DMS114 treated with DMSO at 0.1 percent for 48 hours (cell line): ENCODE results near the gene FAAH2.
A peak's percentile ranks its signal among the peaks of the same experiment; 100 is the strongest.
"Not testable (repeated sequence)": the region's sequence is repeated elsewhere in the genome, so short reads cannot be mapped to it uniquely, and the experiment has no call there.

Source experiments
- DNase-seq: peaks from one replicate; lab custom pipeline; 2025; ENCODE audit not compliant: unreplicated experiment; lab: John Stamatoyannopoulos, UW

Gene FAAH2, protein sequence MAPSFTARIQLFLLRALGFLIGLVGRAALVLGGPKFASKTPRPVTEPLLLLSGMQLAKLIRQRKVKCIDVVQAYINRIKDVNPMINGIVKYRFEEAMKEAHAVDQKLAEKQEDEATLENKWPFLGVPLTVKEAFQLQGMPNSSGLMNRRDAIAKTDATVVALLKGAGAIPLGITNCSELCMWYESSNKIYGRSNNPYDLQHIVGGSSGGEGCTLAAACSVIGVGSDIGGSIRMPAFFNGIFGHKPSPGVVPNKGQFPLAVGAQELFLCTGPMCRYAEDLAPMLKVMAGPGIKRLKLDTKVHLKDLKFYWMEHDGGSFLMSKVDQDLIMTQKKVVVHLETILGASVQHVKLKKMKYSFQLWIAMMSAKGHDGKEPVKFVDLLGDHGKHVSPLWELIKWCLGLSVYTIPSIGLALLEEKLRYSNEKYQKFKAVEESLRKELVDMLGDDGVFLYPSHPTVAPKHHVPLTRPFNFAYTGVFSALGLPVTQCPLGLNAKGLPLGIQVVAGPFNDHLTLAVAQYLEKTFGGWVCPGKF

DNA sequence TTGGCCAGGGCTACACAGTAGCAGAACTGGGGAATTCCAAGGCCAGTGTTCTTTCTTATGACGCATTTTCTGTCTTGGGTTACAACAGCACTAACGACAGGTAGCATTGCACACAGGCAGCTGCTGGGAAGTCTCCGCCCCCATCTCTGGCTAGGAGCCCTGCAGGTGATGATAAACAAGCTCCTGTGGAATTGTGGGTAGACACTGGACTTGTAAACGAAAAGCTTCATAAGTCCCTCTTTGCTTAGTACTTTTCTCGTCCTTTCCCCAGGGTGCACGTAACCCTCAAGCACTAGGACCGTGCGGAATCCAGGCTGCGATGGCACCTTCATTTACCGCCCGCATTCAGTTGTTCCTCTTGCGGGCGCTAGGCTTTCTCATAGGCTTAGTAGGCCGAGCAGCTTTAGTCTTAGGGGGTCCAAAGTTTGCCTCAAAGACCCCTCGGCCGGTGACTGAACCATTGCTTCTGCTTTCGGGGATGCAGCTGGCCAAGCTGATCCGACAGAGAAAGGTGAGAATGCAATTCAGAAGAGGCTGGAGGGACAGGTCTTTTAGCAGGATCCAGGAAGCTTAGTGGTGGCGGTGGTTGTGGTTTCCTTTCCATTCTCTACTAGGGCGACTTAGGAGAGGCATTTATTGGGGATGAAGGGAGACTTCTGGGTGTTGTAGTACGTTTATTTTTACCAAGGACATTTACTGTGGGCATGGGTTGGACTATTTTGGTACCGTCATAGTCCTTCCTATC lies at the start of gene FAAH2:
Gene FAAH2, plus strand, starts transcription at position 200 of the 745 bp plus-strand sequence. Its CDS starts 120 bp downstream, at position 320.
- DNase-seq, result no peak

DNA sequence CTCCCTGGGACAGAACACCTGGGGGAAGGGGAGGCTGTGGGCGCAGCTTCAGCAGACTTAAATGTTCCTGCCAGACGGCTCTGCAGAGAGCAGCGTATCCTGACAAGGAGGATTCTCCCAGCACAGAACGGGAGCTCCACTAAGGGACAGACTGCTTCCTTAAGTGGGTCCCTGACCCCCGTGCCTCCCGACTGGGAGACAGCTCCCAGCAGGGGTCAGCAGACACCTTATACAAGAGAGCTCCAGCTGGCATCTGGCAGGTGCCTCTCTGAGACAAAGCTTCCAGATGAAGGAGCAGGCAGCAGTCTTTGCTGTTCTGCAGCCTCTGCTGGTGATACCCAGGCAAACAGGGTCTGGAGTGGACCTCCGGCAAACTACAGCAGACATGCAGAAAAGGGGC lies 44.5 kb upstream of the FAAH2 start:
- no peak for DNase-seq

DNA sequence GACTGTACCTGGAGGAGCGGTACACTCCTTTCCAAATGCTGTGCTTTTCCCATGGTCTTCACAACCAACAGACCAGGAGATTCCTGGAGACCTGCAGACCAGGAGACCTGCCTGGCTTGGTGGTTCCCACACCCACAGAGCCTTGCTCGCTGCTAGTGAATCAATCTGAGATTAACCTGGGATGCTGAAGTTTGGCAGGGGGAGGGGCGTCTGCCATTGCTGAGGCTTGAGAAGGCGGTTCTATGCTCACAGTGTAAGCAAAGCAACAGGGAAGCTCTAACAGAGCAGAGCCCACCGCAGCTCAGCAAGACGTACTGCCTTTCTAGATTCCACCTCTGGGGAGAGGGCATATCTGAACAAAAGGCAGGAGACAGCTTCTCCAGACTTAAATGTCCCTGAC lies 34.5 kb upstream of the FAAH2 start:
- no peak for DNase-seq

DNA sequence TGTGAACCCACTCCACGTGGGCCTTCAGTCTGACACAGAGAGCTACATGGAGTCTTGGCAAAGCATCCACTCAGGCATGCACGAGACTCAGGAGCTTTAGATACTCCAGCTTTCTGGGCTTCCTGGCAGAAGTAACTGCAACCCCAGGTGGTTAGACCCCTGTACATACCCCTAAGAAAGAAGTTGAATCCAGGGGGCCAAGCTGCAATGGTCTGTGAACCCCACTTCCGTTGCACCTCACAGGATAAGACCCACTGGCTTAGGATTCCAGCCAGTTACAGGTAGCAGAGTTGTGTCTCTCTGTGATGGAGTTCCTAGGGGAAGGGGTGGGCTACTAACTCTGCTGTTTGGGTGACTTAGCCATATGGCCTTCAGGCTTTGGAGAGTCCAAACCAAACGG lies 21.4 kb upstream of the FAAH2 start:
- no peak for DNase-seq

DNA sequence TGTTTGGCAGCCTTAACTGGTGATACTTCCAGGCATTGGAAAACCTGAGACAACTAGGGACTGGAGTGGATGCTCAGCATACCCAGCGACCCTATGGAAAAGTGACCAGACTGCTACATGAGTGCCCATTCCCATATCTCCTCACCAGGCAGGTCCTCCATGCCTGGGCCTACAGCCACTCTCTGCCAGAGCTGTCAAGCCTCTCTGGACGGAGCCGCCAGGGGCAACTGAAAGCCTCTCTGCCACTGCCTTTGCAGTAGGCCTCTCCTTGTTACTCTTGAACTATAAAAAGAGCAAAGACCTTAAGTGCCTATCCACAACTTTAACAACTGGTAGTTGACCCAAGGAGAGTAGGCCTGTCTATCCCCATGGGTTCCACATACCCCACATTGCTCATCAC lies 20.2 kb upstream of the FAAH2 start:
- DNase-seq, result no peak

DNA sequence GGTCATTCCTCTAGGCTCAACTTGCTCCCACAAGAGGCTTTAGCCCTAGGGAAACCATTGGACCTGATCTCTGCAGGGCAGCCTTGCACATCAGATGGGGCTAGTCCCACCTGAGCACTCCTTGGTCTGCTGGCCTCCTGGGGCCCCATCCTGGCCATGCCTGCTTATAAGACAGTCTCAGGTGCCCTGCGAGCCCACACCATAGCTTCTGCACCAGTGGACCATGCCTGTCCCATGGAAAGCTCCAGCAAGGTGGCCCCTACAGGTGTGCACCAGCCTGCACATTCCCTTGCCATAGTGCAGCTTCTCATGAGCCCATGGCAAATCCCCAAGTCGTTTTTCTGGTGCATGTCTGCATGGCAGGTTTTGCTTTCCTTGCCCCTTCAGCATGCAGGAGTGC lies 19.6 kb upstream of the FAAH2 start:
- DNase-seq, result no peak

DNA sequence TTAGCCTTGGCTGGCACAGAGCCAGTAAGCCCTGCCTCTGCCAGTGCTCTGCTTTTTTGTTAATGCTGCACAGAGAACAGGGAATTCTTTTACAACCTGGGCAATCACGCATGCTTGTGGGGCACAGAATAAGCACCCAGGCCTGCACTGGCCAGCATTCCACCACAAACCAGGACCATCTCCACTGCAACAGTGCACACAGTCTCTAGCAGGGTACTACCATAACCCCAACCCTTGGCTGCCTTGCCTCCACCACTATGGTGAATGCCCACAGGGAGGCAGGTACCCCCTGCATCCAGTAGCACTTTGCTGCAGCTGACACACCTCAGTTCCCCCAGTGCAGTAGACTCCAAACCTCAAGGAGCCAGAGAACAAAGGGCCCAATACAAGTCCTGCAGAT lies 19.2 kb upstream of the FAAH2 start:
- no peak for DNase-seq

DNA sequence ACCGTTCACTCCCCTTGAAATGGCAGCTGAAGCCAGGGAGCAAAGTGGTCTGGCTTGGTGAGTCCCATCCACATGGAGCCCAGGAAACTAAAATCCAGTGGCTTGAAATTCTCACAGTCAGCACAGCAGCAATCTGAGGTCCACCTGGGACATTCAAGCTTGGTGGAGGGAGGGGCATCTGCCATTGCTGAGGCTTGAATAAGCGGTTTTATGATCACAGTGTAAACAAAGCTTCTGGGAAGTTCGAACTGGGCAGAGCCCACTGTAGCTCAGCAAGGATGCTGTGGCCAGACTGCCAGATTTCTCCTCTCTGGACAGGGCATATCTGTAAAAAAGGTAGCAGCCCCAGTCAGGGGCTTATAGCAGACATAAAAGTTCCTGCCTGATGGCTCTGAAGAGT lies 15.5 kb upstream of the FAAH2 start:
- DNase-seq, result no peak

DNA sequence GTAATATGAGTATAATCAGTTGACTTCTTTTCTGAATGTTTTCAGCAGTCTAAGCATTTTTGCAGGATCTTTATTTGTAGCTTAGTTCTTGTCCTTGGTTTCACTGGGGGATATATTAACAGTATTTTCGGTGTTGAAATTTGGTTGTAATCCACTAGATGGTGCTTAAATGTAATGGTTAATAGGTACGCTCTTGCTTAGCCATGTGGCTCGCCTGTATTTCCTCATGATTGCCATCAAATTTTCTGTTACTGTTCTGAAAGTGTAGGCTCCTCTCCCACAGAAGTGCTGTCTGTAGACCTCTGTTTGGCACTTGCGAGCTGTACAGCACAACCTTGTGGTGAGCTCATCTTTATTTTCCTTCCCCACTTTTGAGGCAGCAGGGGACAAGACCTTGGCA lies 3.9 kb upstream of the FAAH2 start:
- peak; percentile 2 for DNase-seq

DNA sequence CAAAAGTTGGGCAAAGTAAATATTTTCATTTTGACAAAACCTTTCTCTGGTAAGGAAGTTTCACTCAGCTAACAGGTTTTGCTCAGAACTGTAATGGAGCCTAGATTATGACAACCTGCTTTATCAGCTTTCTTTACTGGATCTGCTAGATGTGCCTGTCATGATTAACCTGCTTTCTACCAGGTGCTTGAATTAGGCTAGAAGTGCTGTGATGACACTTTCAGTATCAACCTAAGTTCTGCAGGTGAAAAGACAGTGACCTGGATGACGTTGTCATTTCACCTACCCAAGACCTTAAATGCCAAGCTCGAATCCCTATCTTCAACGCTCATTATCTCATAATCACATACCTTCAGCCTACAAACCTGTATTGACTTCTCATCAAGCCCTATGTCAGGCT lies 1.5 kb upstream of the FAAH2 start:
- DNase-seq, result no peak

DNA sequence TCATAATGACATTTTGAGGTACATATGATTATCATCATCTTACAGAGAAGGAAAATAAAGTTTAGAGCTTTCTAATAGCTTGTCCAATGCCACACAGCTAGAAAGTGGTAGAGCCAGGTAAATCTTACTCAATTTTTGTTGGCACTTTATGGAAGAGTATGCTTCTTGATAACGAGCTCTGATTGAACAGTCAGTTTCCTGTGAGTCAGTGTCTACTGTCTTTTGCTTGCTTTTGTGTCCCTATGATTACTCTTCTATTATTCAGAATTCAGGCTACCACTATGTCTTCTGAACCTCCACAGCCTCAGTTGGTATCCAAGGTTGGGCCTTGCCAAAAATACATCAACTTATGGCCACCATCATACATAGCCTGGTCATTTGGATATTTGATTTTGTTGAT lies 2.6 kb downstream of the FAAH2 start:
- no peak for DNase-seq

DNA sequence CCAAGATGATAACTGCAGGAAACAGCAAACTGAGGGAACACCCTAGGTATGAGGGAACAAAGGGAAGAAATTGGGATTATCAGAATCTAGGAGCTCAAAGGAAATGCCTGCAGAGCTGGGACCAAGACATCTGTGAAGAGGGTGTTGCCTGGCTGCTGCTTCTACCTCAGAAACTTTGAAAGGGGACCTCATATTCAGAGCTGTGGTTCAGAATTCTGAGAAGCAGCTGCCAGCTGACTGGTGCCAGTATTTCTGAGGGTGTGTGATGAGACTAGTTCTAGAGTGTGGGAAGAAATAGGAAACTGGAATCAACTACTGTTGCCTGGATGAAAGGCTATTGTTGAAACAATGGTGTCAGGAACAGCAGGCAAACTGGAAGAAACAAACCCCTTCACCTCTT lies 8.5 kb downstream of the FAAH2 start:
- no peak for DNase-seq

DNA sequence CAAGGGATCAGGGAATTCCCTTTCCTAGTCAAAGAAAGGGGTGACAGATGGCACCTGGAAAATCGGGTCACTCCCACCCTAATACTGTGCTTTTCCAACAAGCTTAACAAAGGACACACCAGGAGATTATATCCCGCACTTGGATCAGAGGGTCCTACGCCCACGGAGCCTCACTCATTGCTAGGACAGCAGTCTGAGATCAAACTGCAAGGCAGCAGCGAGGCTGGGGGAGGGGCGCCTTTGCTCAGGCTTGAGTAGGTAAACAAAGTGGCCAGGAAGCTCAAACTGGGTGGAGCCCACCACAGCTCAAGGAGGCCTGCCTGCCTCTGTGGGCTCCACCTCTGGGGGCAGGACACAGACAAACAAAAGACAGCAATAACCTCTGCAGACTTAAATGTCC lies 9.2 kb downstream of the FAAH2 start:
- DNase-seq, result not testable (repeated sequence)

DNA sequence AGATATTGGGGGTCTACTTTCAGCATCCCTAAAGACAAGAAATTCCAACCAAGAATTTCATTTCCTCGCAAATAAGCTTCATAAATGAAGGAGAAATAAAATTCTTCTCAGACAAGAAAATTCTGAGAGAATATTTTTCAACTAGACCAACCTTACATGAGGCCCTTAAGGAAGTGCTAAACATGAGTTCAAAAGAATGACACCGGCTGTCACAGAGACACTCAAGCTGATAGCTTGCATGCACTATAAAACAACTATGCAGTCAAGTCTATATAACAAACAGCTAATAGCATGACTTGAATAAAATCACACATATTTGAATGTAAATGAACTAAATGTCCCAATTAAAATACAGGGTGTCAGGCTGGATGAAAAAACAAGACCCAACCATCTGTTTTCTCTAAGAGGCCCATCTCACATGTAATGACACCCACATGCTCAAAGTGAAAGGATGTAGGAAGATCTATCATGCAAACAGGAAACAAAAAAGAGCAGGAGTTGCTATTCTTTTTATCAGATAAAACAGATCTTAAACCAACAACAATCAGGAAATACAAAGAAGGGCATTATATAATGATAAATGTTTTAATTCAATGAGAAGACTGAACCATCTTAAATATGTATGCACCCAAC lies 27.2 kb downstream of the FAAH2 start:
- DNase-seq, result no peak

DNA sequence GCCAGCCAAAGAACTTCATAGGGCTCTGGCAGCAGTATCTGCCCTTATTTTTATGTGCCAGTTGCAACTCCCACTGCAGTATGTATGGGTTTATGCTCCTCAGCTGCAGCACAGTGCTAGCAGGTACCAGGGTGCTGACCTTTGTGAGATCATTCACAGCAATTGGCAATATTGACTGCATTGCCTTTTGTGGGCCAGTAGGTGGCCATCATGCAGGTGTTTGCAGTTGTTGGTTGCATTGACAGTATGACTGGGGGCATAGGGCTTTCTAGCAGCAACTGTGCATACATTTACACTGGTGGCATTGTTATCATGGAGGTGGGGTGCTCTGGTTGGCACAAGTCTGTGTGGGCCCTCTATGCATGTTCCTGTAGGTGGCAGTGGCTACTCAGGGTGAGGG lies 42.5 kb downstream of the FAAH2 start:
- DNase-seq, result no peak

DNA sequence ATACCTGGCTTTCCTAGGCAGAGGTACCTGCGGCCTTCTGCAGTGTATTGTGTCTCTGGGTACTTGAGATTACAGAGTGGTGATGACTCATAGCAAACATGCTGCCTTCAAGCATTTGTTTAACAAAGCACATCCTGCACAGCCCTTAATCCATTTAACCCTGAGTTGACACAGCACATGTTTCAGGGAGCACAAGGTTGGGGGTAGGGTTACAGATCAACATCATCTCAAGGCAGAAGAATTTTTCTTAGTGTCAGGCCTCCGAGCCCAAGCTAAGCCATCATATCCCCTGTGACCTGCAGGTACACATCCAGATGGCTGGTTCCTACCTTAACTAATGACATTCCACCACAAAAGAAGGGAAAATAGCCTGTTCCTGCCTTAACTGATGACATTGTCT lies 49.3 kb downstream of the FAAH2 start:
- not testable (repeated sequence) for DNase-seq

DNA sequence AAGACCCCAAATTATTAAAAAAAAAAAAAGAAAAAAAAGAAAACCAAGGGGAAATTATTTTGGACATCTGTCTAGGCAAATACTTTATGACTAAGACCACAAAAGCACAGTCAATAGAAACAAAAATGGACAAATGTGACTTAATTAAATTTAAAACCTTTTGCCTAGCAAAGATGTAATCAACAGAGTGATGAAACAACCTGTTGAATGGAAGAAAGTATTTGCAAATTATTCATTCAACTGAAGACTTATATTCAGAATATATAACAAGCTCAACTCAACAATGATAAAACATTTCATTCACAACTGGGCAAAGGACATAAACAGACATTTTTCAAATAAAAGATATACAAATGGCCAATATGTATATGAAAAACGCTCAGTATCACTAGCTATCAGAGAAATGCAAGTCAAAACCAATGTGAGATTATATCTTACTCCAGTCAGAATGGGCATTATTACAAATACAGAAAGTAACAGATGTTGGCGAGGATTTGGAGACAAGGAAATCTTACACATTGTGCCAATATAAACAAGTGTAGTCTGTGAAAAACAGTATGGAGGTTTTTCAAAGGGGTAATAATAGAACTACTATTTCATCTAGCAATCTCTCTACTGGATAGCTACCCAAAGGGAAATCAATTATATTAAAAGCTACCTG lies 67.1 kb downstream of the FAAH2 start:
- no peak for DNase-seq

DNA sequence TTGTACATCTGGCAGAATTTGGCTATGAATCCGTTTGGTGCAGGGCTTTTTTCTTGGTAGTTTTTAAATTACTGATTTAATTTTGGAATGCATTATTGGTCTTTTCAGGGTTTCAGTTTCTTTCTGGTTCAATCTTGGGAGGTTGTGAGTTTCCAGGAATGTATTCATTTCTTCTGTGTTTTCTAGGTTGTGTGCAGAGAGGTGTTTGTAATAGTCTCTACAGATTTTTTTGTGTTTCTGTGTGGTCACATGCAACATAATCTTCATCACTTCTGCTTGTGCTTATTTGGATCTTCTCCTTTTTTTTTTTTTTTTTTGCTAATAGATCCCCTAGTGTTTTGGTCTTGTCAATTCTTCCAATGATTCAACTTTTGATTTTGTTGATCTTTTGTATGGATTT lies 77.6 kb downstream of the FAAH2 start:
- DNase-seq, result no peak

DNA sequence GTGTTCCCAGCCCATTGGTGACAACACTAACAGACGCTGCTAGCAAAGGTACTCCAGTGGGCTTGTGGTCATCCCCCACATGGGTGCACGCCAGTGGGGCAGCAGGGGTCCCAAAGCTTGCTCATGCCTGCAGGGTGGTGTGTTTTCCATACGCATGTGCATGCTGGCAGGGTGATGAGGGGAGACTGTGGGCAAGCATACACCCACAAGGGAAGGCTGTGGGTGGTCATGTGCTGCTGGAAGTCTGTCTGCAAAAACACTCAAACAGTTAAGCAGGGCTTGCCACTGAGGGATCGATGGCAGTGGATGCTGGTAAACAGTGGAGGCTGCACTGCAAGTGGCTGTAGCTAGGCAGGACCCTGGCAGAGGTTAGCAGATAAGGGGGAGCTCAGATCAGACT lies 79.9 kb downstream of the FAAH2 start:
- no peak for DNase-seq

DNA sequence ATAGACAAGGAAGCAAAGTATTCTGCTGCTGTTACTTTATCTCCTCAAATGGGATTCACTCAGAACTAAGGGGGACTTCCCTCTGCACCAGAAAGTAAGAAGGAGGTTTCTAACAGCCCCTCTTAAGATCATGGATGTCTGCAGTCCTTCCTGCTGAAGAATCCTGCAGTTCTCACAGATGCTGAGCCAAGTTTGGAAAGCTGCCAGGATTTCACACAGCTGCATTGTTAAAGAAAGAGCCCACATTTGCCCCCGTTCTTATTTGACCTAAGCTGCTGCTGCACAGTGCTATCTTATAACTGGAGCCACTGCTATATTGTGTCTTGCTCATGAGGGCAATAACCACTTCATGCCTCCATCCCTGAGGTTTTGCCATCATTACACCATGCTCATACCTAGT lies 81.1 kb downstream of the FAAH2 start:
- no peak for DNase-seq

DNA sequence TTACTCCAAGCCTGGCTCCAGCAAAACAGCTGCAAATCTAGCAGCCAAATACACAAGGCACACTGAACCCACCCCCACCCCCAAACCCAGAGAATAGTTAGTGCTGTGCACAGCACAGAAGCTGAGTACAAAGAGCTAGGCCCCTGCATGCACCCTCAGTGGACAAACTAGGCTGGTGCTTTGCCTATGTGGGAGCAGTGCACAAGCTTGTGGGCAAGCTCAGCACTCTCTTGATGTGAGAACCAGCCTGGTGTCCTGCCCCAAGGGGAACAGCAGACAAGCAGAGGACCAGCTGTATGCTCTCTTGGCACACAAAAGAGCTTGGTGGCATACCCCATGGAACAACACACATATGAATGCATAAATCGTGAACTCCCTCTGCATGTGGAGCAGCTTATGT lies 81.7 kb downstream of the FAAH2 start:
- DNase-seq, result no peak
